GM12873 (cell line): ENCODE results near the gene GSN.

ENCODE experiments used
- CTCF ChIP-seq: IDR thresholded peaks from 2 replicates; pipeline ENCODE4 v1.5.1; 2012; ENCODE audit warnings: low read depth, mild to moderate bottlenecking, moderate library complexity, low read length, control low read depth; ENCODE audit not compliant: insufficient read depth; ENCODE audit errors: missing control alignments

The GSN gene

GRCh38 chr9:121235512-121235911, 32.5 kb upstream of the GSN start:
- no peak for TF ChIP-seq CTCF

GRCh38 chr9:121237916-121238315, 30.0 kb upstream of the GSN start:
- TF ChIP-seq CTCF, result no peak

GRCh38 chr9:121239071-121239470, 28.9 kb upstream of the GSN start:
- no peak for TF ChIP-seq CTCF

GRCh38 chr9:121239851-121240250, 28.1 kb upstream of the GSN start:
- no peak for TF ChIP-seq CTCF

- TF ChIP-seq CTCF, result no peak
Observed at GRCh38 chr9:121240472-121241135, 27.4 kb upstream of the GSN start.

GRCh38 chr9:121242219-121242958, 25.6 kb upstream of the GSN start:
- TF ChIP-seq CTCF, result no peak

GRCh38 chr9:121242959-121243346, 25.0 kb upstream of the GSN start:
- no peak for TF ChIP-seq CTCF
